Naive thymus-derived CD4-positive, alpha-beta T cell (primary cell): Measurements from ENCODE around the gene AKAP6. TPM values are rescaled to one million over a fixed set of nuclear protein-coding genes. Genes with fewer than 3 reads are reported as not detected.

ENCODE experiments used
- ATAC-seq: fragments of 150-1000 bp; cut with Tn5 transposase; 2 replicates; pipeline ENCODE4 v1.10.0; 2021; ENCODE audit warnings: mild to moderate bottlenecking, moderate library complexity
- CTCF ChIA-PET: fragments of 350-600 bp; sonication (Branson Sonifier 250); formaldehyde crosslinking; loops from one replicate; lab custom pipeline; 2021; ENCODE audit warnings: antibody characterized with exemption; lab: Charles Lee
- POLR2A ChIA-PET: fragments of 350-600 bp; sonication (Branson Sonifier 250); formaldehyde crosslinking; loops from one replicate; lab custom pipeline; 2021; ENCODE audit warnings: antibody characterized with exemption, inconsistent platforms; lab: Charles Lee
- DNase-seq, 9 donors: peaks; one replicate each; pipeline versions ENCODE4 v3.0.0 to v3.0.0-alpha.2; 2020 to 2022; ENCODE audit warnings: mixed read lengths in 1 of 9
- H3K27ac ChIP-seq: one replicate; pipeline ENCODE4 v1.7.0; 2013; ENCODE audit warnings: mild to moderate bottlenecking, low read depth, low read length, moderate library complexity
- H3K27me3 ChIP-seq, 2 donors: one replicate each; pipeline ENCODE4 v1.7.0; 2013; ENCODE audit warnings: low read length in 2 of 2, mild to moderate bottlenecking in 2 of 2, moderate library complexity in 2 of 2; ENCODE audit not compliant: control insufficient read depth in 2 of 2, insufficient read depth in 2 of 2
- H3K36me3 ChIP-seq, 3 experiments: 1 replicate in 2 of 3; 2 replicates in 1 of 3; pipeline ENCODE4 v1.7.0; 2013; ENCODE audit warnings: low read length in 3 of 3, mild to moderate bottlenecking in 3 of 3, moderate library complexity in 1 of 3; ENCODE audit not compliant: insufficient read depth in 3 of 3, control insufficient read depth in 2 of 3
- H3K4me1 ChIP-seq, 2 donors: one replicate each; pipeline ENCODE4 v1.7.0; 2013; ENCODE audit warnings: low read length in 2 of 2, mild to moderate bottlenecking in 2 of 2, moderate library complexity in 1 of 2; ENCODE audit not compliant: control insufficient read depth in 2 of 2, insufficient read depth in 2 of 2
- H3K4me3 ChIP-seq: 2 replicates; pipeline ENCODE4 v1.7.0; 2013; ENCODE audit warnings: mild to moderate bottlenecking, low read length
- H3K9me3 ChIP-seq, 3 experiments: 1 replicate in 2 of 3; 2 replicates in 1 of 3; pipeline ENCODE4 v1.7.0; 2013; ENCODE audit warnings: low read length in 3 of 3; ENCODE audit not compliant: control insufficient read depth in 2 of 3
- H3K27ac Mint-ChIP-seq, 9 donors: one replicate each; pipeline ENCODE4 v1.8.0; 2020 to 2022; ENCODE audit warnings: mixed read lengths in 9 of 9, mild to moderate bottlenecking in 8 of 9, moderate library complexity in 5 of 9, inconsistent platforms in 2 of 9
- H3K27me3 Mint-ChIP-seq, 5 donors: one replicate each; pipeline ENCODE4 v1.8.0; 2021 to 2022; ENCODE audit warnings: mixed read lengths in 5 of 5, mild to moderate bottlenecking in 1 of 5
- H3K36me3 Mint-ChIP-seq, 5 donors: one replicate each; pipeline ENCODE4 v1.8.0; 2020 to 2022; ENCODE audit warnings: mixed read lengths in 5 of 5, mild to moderate bottlenecking in 3 of 5, inconsistent platforms in 1 of 5
- H3K4me1 Mint-ChIP-seq, 7 donors: one replicate each; pipeline ENCODE4 v1.8.0; 2020 to 2022; ENCODE audit warnings: mixed read lengths in 7 of 7, mild to moderate bottlenecking in 3 of 7, inconsistent platforms in 1 of 7
- H3K4me3 Mint-ChIP-seq, 10 donors: one replicate each; pipeline ENCODE4 v1.8.0; 2020 to 2022; ENCODE audit warnings: mild to moderate bottlenecking in 10 of 10, mixed read lengths in 10 of 10, moderate library complexity in 6 of 10, inconsistent platforms in 2 of 10
- H3K9me3 Mint-ChIP-seq, 11 donors: one replicate each; pipeline ENCODE4 v1.8.0; 2020 to 2022; ENCODE audit warnings: mixed read lengths in 11 of 11, mild to moderate bottlenecking in 4 of 11, inconsistent platforms in 1 of 11, moderate library complexity in 1 of 11
- intact Hi-C, 2 donors: fragments of 100-400 bp; cut with micrococcal nuclease; formaldehyde crosslinking; loops; one replicate each; pipeline ENCODE4 v1.15.1; 2023
- polyA plus RNA-seq, 2 donors: library from polyadenylated mRNA; unstranded; fragments of 300-500 nt; fragmentation: Illumina TruSeq; gene quantifications; one replicate each; pipeline ENCODE4 v1.2.3, GENCODE V29; 2021
- total RNA-seq, 6 experiments: library from RNA in 5 of 6; stranded (reverse) in 5 of 6; gene quantifications; 1 replicate in 5 of 6; 2 replicates in 1 of 6; pipeline ENCODE4 v1.2.3 and lab custom pipeline; 2021 to 2026

The AKAP6 gene
- total and polyA plus RNA-seq, 7 experiments from 2014 or later: 0.29 to 7.9 (median 4.1) TPM

DNA sequence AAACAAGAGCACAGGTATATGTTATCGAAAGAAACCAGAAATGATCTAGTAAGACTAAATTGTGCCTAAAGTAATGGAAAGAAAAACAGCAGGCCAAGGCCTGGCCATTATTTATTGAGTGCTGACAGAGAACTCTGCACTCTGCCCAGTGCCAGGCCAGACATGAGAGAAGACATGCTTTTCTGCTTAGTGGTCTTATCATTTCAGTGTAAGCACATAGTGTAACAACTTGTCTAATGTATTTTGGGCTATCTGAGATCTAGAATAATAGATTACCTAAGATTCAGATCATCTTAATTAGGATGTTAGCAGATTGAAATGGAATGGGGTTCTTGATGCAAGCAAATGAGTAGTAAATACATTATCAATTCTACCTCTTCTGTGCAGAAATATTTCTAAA is 278.3 kb downstream of the AKAP6 start:
- POLR2A ChIA-PET: no interaction called here
- no peaks in the 10 kb centered on the region for H3K4me1 ChIP-seq

DNA sequence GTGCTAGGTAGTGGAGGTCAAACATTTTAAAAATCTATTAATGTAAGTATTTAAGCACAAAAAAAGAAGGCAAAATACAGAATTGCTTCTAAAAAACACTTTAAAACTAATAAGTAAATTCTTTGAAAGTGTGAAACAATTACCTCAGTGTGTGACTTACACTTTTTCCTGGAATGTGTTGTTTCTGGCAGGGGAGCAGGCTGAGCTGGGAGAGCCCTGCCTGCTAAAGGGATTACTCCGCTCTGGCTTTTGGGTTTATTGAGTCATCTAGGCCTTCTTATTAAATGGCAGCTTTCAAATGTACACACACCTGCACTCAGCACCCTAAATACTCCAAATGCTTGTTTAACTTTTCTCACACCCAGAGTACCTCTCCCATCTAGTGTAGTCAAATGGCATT is 279.8 kb downstream of the AKAP6 start:
- ATAC-seq (no peak), DNase-seq (no peak)
- no peaks in the 10 kb centered on the region for H3K9me3 Mint-ChIP-seq
- Histone ChIP-seq H3K9me3 (no peaks in the 10 kb centered on the region), H3K27me3 (no peaks in the 10 kb centered on the region), H3K27ac (no peak overlapping the region), H3K36me3 (no peaks in the 10 kb centered on the region), H3K4me3 (no peak overlapping the region), H3K4me1 (no peaks in the 10 kb centered on the region)
- ChIA-PET CTCF (no interaction called here), POLR2A (no interaction called here)
- H3K36me3 Mint-ChIP-seq: no peaks in the 10 kb centered on the region
- H3K4me1 Mint-ChIP-seq: no peaks in the 10 kb centered on the region
- no peak overlapping the region for H3K27ac Mint-ChIP-seq
- no peak overlapping the region for H3K4me3 Mint-ChIP-seq
- intact Hi-C loops: no loop called here
- H3K27me3 Mint-ChIP-seq: no peaks in the 10 kb centered on the region

More for the DNA sequence above, 278.3 kb downstream of the AKAP6 start:
- Histone ChIP-seq H3K27ac (no peak overlapping the region), H3K4me3 (no peak overlapping the region), H3K9me3 (no peaks in the 10 kb centered on the region), H3K36me3 (no peaks in the 10 kb centered on the region), H3K27me3 (no peaks in the 10 kb centered on the region)
- intact Hi-C loops: no loop called here
- H3K4me3 Mint-ChIP-seq: no peak overlapping the region
- CTCF ChIA-PET: no interaction called here
- H3K4me1 Mint-ChIP-seq: no peaks in the 10 kb centered on the region
- H3K27me3 Mint-ChIP-seq: no peaks in the 10 kb centered on the region
- DNase-seq: no peak
- no peak for ATAC-seq
- H3K9me3 Mint-ChIP-seq: no peaks in the 10 kb centered on the region
- no peak overlapping the region for H3K27ac Mint-ChIP-seq
- no peaks in the 10 kb centered on the region for H3K36me3 Mint-ChIP-seq

DNA sequence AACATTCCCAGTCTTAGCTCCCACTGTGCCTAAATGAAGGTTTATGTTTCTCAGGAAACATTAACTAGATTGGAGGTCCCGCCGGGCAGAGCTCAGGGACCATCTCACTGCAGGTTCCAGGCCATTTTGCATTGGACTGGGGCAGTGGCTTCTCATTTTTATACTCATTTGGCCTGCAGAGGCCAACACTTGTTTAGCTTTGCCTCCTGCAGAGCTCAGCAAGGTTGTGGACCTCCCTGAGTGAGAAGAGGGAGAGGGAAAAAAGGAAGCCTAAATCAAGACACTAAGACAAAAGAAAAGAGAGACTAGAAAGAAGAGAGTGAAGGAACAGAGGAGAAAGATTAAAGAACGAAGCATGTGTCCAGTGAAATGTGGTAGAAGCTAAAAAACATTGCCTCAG is 280.3 kb downstream of the AKAP6 start:
- ATAC-seq (no peak), DNase-seq (no peak)
- H3K27me3 ChIP-seq: no peaks in the 10 kb centered on the region
- no peak overlapping the region for H3K4me3 ChIP-seq
- H3K4me1 ChIP-seq: no peaks in the 10 kb centered on the region
- Mint-ChIP-seq H3K4me3 (no peak overlapping the region), H3K27ac (no peak overlapping the region), H3K27me3 (no peaks in the 10 kb centered on the region), H3K4me1 (no peaks in the 10 kb centered on the region), H3K36me3 (no peaks in the 10 kb centered on the region), H3K9me3 (no peaks in the 10 kb centered on the region)
- H3K9me3 ChIP-seq: no peaks in the 10 kb centered on the region
- no peaks in the 10 kb centered on the region for H3K36me3 ChIP-seq
- POLR2A ChIA-PET: no interaction called here
- CTCF ChIA-PET: no interaction called here
- no peak overlapping the region for H3K27ac ChIP-seq
- intact Hi-C loops: no loop called here

DNA sequence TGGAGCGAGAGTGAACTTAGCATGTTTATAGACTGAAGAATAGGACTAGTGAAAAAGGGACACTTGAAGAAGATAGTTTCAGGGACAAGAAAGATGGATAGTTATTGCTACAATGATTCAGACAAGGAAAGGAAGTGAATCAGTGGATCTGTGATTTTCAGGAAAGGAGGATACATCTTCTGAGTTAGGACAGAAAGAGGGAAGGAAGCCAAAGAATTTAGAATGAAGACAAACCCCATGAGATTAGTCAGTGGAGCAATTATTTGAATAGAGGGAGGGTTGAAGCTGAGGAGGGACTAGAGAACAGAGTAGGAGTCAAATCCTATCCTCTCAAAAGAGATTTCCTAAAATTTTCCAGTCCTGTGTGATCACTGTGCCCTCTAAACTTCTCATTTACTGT is 282.7 kb downstream of the AKAP6 start:
- Histone ChIP-seq H3K27me3 (no peaks in the 10 kb centered on the region), H3K9me3 (no peaks in the 10 kb centered on the region), H3K27ac (no peak overlapping the region), H3K4me3 (no peak overlapping the region), H3K36me3 (no peaks in the 10 kb centered on the region), H3K4me1 (no peaks in the 10 kb centered on the region)
- Mint-ChIP-seq H3K4me1 (no peaks in the 10 kb centered on the region), H3K27me3 (no peaks in the 10 kb centered on the region), H3K9me3 (peaks cover 0 to 2% (median 0%) of the 10 kb centered on the region in 11 donors), H3K27ac (no peak overlapping the region), H3K4me3 (no peak overlapping the region), H3K36me3 (no peaks in the 10 kb centered on the region)
- ChIA-PET CTCF (no interaction called here), POLR2A (no interaction called here)
- ATAC-seq (no peak), DNase-seq (no peak)
- intact Hi-C loops: no loop called here

DNA sequence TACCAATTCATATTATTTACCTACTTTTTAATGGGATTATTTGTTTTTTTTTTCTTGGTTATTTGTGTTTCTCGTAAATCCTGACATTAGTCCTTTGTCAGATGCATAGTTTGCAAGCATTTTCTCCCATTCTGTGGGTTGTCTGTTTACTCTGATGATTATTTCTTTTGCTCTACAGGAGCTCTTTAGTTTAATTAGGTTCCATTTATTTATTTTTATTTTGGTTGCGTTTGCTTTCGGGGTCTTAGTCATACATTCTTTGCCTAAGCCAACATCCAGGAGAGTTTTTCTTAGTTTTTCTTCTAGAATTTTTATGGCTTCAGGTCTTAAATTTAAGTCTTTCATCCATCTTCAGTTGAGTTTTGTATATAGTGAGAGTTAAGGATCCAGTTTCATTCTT is 289.9 kb downstream of the AKAP6 start:
- POLR2A ChIA-PET: no interaction called here
- H3K27ac ChIP-seq: no peak overlapping the region
- ATAC-seq (no peak), DNase-seq (no peak)
- intact Hi-C loops: no loop called here
- peaks cover 0 to 6% (median 3%) of the 10 kb centered on the region in 5 donors for H3K36me3 Mint-ChIP-seq
- no peaks in the 10 kb centered on the region for H3K27me3 ChIP-seq
- no peaks in the 10 kb centered on the region for H3K4me1 ChIP-seq
- H3K9me3 Mint-ChIP-seq: peaks cover 0 to 11% (median 5%) of the 10 kb centered on the region in 11 donors
- no peaks in the 10 kb centered on the region for H3K9me3 ChIP-seq
- CTCF ChIA-PET: no interaction called here
- H3K27ac Mint-ChIP-seq: no peak overlapping the region
- H3K4me1 Mint-ChIP-seq: peaks cover 0 to 4% (median 2%) of the 10 kb centered on the region in 7 donors
- H3K4me3 ChIP-seq: no peak overlapping the region
- peaks cover 0 to 11% (median 5%) of the 10 kb centered on the region in 5 donors for H3K27me3 Mint-ChIP-seq
- H3K4me3 Mint-ChIP-seq: no peak overlapping the region
- no peaks in the 10 kb centered on the region for H3K36me3 ChIP-seq

DNA sequence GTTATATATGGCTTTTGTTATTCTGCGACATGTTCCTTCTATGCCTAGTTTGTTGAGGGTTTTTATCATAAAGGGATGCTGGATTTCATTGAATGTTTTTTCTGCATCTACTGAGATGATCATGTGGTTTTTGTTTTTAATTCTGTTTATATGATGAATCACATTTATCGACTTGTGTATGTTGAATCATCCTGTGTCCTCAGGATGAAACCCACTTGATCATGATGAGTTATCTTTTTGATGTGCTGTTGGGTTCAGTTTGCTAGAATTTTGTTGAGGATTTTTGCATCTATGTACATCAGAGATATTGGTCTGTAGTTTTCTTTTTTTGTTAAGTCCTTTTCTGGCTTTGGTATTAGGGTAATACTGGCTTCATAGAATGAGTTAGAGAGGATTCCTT is 291.2 kb downstream of the AKAP6 start:
- H3K27ac Mint-ChIP-seq: no peak overlapping the region
- H3K4me1 ChIP-seq: no peaks in the 10 kb centered on the region
- CTCF ChIA-PET: no interaction called here
- no peak overlapping the region for H3K27ac ChIP-seq
- H3K4me1 Mint-ChIP-seq: peaks cover 0 to 4% (median 2%) of the 10 kb centered on the region in 7 donors
- peaks cover 0 to 11% (median 5%) of the 10 kb centered on the region in 11 donors for H3K9me3 Mint-ChIP-seq
- intact Hi-C loops: no loop called here
- H3K4me3 Mint-ChIP-seq: no peak overlapping the region
- H3K27me3 ChIP-seq: no peaks in the 10 kb centered on the region
- peaks cover 0 to 11% (median 5%) of the 10 kb centered on the region in 5 donors for H3K27me3 Mint-ChIP-seq
- no peak overlapping the region for H3K4me3 ChIP-seq
- DNase-seq (no peak), ATAC-seq (no peak)
- peaks cover 0 to 6% (median 3%) of the 10 kb centered on the region in 5 donors for H3K36me3 Mint-ChIP-seq
- H3K36me3 ChIP-seq: no peaks in the 10 kb centered on the region
- H3K9me3 ChIP-seq: no peaks in the 10 kb centered on the region
- POLR2A ChIA-PET: no interaction called here

DNA sequence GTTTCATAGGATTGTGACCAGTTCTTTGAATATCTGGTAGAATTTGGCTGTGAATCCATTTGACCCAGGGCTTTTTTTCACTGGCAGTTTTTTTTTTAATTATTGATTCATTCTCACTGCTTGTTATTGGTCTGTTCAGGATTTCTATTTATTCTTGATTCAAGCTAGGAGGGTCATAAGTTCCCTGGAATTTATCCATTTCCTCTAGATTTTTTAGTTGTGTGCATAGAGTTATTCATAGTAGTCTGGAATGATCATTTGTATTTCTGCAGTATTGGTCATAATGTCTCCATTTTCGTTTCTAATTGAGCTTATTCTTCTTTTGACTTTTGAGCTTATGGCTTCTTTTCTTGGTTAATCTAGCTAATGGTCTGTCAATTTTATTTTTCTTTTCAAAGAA is 291.6 kb downstream of the AKAP6 start:
- intact Hi-C loops: no loop called here
- H3K36me3 Mint-ChIP-seq: peaks cover 0 to 6% (median 3%) of the 10 kb centered on the region in 5 donors
- Histone ChIP-seq H3K4me3 (no peak overlapping the region), H3K36me3 (no peaks in the 10 kb centered on the region), H3K4me1 (no peaks in the 10 kb centered on the region), H3K27ac (no peak overlapping the region), H3K9me3 (no peaks in the 10 kb centered on the region), H3K27me3 (no peaks in the 10 kb centered on the region)
- ChIA-PET POLR2A (no interaction called here), CTCF (no interaction called here)
- DNase-seq: no peak
- peaks cover 0 to 11% (median 5%) of the 10 kb centered on the region in 5 donors for H3K27me3 Mint-ChIP-seq
- peaks cover 0 to 4% (median 2%) of the 10 kb centered on the region in 7 donors for H3K4me1 Mint-ChIP-seq
- H3K9me3 Mint-ChIP-seq: peaks cover 0 to 11% (median 5%) of the 10 kb centered on the region in 11 donors
- H3K4me3 Mint-ChIP-seq: no peak overlapping the region
- no peak overlapping the region for H3K27ac Mint-ChIP-seq
- no peak for ATAC-seq
